Mucosa of stomach (tissue), 1 donor: Measurements from ENCODE around the gene ABCC3.

Experiments
- H3K27me3 ChIP-seq: one replicate; pipeline ENCODE4 v1.7.0; 2013; ENCODE audit warnings: mild to moderate bottlenecking, low read length; ENCODE audit not compliant: control insufficient read depth, insufficient read depth
- H3K36me3 ChIP-seq: one replicate; pipeline ENCODE4 v1.7.0; 2013; ENCODE audit warnings: low read length; ENCODE audit not compliant: control insufficient read depth, insufficient read depth
- H3K4me1 ChIP-seq: one replicate; pipeline ENCODE4 v1.7.0; 2013; ENCODE audit warnings: mild to moderate bottlenecking, low read length; ENCODE audit not compliant: control insufficient read depth, insufficient read depth
- H3K4me3 ChIP-seq: one replicate; pipeline ENCODE4 v1.7.0; 2013; ENCODE audit warnings: low read length
- H3K9ac ChIP-seq: one replicate; pipeline ENCODE4 v1.7.0; 2013; ENCODE audit warnings: mild to moderate bottlenecking, low read length, moderate library complexity
- H3K9me3 ChIP-seq: one replicate; pipeline ENCODE4 v1.7.0; 2013; ENCODE audit warnings: mild to moderate bottlenecking, low read length, moderate library complexity; ENCODE audit not compliant: control insufficient read depth
- donor health status: Pancreatic carcinoma.

ABCC3 gene

DNA sequence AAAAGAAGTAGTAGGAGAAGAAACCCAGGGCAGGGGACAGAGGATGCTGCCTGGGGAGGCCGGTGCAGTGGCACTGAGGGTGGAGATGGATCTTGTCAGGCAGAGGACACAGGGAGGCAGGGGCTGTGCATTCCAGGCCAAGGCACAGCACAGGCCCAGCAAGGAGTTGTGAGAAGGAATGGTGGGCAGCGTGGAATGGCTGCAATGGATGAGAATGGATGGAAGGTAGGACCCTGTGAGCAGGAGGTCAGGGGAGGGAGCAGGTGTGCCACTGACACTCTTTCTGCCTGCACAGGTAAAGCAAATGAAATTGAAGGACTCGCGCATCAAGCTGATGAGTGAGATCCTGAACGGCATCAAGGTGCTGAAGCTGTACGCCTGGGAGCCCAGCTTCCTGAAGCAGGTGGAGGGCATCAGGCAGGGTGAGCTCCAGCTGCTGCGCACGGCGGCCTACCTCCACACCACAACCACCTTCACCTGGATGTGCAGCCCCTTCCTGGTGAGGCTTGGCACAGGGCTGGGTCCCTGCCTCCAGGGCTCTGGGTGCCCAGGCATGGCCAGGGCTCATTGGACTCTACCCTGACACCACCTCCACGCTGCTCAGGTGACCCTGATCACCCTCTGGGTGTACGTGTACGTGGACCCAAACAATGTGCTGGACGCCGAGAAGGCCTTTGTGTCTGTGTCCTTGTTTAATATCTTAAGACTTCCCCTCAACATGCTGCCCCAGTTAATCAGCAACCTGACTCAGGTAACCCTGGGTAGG is 32.8 kb downstream of the ABCC3 start:
- Histone ChIP-seq H3K9me3 (no peaks in the 10 kb centered on the region), H3K4me3 (no peak overlapping the region), H3K9ac (no peak overlapping the region), H3K36me3 (no peaks in the 10 kb centered on the region), H3K4me1 (peaks cover 14% of the 10 kb centered on the region), H3K27me3 (no peaks in the 10 kb centered on the region)

DNA sequence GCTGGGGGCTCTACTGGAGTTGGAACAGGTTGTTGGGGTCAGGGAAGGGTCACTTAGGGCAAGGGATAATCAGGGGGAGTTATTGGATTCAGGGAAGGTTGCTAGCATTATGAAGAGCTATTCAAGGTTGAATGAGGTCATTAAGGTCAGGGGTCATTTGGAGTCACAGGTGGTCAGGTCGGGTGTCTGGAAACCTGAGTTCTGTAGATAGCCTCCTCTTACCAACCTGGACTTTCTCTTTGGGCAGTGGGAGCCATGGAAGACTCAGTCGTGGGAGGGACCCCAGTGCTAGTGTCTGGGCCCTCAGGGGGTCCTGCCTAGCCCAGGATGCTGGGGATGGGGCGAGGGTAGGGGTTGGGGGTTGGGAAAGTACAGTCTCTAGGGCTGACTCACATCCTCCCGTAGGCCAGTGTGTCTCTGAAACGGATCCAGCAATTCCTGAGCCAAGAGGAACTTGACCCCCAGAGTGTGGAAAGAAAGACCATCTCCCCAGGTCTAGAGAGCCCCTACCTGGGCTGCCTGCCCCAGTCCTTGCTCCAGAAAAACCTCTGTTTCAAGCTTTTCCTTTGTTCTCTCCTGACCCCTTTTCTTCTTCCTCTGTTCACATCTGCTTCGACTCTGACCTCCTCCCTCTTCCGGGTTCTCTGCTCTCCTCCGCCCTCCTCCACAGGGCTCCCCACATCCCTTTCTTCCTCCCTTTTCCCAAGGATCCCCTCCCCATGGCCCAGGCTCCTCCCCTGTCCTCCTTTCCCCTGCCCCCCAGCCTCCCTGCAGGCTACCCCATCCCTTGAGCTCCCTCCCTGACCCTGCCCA is 33.5 kb downstream of the ABCC3 start:
- Histone ChIP-seq H3K4me1 (peaks cover 13% of the 10 kb centered on the region), H3K9ac (no peak overlapping the region), H3K36me3 (peaks cover 2% of the 10 kb centered on the region), H3K9me3 (no peaks in the 10 kb centered on the region), H3K4me3 (no peak overlapping the region), H3K27me3 (no peaks in the 10 kb centered on the region)

DNA sequence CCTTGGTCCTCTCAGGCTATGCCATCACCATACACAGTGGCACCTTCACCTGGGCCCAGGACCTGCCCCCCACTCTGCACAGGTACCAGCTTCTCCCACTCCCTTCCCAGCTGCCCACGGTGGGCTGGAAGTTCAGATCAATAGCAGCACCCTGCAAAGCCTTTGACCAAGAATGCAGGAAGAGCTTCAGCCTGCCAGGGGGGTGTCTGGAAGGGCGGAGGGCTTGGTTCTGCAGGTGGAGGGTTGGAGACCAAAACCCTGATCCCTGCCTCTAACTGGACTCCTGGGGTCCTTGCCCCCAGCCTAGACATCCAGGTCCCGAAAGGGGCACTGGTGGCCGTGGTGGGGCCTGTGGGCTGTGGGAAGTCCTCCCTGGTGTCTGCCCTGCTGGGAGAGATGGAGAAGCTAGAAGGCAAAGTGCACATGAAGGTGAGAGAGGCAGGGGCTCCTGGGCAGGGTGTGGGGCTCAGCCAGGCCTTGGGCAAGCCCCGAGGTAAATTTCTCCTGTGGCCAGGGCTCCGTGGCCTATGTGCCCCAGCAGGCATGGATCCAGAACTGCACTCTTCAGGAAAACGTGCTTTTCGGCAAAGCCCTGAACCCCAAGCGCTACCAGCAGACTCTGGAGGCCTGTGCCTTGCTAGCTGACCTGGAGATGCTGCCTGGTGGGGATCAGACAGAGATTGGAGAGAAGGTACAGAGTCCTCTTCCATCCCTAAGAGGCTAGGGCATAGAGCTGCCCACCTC is 34.3 kb downstream of the ABCC3 start:
- no peak overlapping the region for H3K4me3 ChIP-seq
- H3K36me3 ChIP-seq: peaks cover 6% of the 10 kb centered on the region
- H3K9ac ChIP-seq: no peak overlapping the region
- H3K27me3 ChIP-seq: no peaks in the 10 kb centered on the region
- H3K4me1 ChIP-seq: peaks cover 15% of the 10 kb centered on the region
- no peaks in the 10 kb centered on the region for H3K9me3 ChIP-seq

DNA sequence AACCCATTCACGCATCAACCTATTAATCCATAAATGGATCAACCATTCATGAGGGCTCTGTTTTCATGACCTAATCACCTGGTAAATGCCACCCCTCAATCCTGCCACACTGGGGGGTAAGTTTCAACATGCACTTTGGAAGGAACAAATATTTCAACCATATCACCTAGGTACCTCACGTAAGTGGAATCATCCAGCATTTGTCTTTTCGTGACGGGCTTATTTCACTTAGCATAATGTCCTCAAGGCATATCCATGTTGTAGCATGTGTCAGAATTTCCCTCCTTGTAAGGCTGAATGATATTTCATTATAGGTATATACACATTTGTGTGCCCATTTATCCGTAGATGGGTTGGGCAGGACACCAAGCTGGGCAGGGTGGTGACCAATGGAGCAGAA is 37.4 kb downstream of the ABCC3 start:
- Histone ChIP-seq H3K36me3 (peaks cover 10% of the 10 kb centered on the region), H3K9me3 (no peaks in the 10 kb centered on the region), H3K4me3 (no peak overlapping the region)

DNA sequence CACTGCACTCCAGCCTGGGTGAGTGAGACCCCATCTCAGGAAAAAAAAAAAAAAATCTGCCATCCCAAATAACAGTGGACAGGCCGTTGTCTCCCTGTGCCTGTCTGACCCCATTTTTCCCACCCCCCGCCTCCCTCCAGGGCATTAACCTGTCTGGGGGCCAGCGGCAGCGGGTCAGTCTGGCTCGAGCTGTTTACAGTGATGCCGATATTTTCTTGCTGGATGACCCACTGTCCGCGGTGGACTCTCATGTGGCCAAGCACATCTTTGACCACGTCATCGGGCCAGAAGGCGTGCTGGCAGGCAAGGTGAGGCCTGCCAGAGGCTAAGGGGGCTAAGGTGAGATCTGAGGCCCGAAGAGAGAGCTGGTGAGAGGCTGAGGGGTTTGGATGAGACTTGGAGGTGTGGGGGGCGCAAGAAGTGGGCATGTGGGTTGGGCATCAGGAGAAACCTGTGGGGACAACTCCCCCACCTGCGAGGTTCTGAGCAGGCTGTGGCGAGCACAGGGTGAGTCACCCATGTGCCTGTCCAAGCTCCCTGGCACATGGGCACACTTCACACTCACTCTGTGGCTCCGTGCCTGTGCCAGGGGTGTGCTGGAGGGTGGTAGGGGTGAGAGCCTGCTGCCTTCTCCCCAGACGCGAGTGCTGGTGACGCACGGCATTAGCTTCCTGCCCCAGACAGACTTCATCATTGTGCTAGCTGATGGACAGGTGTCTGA is 38.3 kb downstream of the ABCC3 start:
- peaks cover 24% of the 10 kb centered on the region for H3K4me1 ChIP-seq
- H3K9ac ChIP-seq: no peak overlapping the region
- H3K27me3 ChIP-seq: no peaks in the 10 kb centered on the region
- H3K4me3 ChIP-seq: no peak overlapping the region
- H3K9me3 ChIP-seq: no peaks in the 10 kb centered on the region
- peaks cover 10% of the 10 kb centered on the region for H3K36me3 ChIP-seq

More for the DNA sequence above, 37.4 kb downstream of the ABCC3 start:
- Histone ChIP-seq H3K9ac (no peak overlapping the region), H3K4me1 (peaks cover 30% of the 10 kb centered on the region), H3K27me3 (no peaks in the 10 kb centered on the region)

DNA sequence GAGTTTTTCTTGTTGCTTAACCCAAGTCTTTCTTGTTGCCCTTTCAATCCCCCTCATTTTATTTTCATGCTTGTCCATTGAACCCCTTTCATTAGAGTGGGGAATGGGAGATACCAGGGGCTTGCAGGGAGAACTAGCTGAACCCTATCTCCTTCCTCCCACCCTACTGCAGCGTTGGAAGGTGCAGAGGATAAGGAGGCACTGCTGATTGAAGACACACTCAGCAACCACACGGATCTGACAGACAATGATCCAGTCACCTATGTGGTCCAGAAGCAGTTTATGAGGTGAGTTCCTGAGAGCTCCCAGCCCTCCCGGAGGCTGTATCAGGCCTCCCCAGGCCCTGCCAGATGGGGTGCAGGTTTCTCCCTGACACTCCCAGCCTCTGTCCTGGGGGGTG is 40.5 kb downstream of the ABCC3 start:
- Histone ChIP-seq H3K4me1 (peaks cover 20% of the 10 kb centered on the region), H3K9ac (no peak overlapping the region), H3K36me3 (peaks cover 23% of the 10 kb centered on the region), H3K4me3 (no peak overlapping the region), H3K9me3 (no peaks in the 10 kb centered on the region), H3K27me3 (no peaks in the 10 kb centered on the region)

DNA sequence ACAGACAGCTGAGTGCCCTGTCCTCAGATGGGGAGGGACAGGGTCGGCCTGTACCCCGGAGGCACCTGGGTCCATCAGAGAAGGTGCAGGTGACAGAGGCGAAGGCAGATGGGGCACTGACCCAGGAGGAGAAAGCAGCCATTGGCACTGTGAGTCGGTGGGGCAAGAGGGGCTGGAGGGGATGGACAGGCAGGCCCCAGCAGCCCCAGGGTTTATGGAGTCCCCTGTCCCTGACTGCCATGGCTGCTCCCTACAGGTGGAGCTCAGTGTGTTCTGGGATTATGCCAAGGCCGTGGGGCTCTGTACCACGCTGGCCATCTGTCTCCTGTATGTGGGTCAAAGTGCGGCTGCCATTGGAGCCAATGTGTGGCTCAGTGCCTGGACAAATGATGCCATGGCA is 40.9 kb downstream of the ABCC3 start:
- no peaks in the 10 kb centered on the region for H3K9me3 ChIP-seq
- no peak overlapping the region for H3K4me3 ChIP-seq
- peaks cover 20% of the 10 kb centered on the region for H3K4me1 ChIP-seq
- peaks cover 23% of the 10 kb centered on the region for H3K36me3 ChIP-seq
- H3K9ac ChIP-seq: no peak overlapping the region
- no peaks in the 10 kb centered on the region for H3K27me3 ChIP-seq

DNA sequence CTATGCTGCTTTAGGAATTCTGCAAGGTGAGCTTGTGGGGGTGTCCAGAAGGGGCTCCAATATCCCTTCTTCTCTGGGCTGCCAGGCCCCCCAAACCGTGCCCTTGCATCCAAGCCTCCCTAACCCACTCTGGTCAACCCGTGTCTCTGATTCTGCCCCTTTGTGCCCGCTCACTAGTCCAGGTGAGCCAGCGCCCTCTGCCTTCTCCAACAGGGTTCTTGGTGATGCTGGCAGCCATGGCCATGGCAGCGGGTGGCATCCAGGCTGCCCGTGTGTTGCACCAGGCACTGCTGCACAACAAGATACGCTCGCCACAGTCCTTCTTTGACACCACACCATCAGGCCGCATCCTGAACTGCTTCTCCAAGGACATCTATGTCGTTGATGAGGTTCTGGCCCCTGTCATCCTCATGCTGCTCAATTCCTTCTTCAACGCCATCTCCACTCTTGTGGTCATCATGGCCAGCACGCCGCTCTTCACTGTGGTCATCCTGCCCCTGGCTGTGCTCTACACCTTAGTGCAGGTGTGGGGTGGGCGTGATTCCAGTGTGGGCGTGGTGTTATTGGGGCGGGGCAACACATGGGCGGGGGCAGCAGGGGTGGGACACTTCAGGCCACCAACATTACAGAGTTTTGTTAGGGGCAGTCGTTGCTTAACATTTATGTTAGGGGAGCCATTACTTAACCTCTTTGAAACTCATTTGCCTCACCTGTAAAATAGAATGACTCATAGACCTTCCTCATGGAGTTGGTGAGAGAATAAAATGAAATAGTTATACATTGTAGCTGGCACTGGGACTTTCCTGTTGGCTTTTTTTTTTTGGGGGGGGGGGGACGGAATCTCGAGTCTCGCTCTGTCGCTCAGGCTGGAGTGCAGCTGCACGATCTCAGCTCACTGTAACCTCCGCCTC is 41.6 kb downstream of the ABCC3 start:
- Histone ChIP-seq H3K9me3 (no peaks in the 10 kb centered on the region), H3K9ac (no peak overlapping the region), H3K36me3 (peaks cover 23% of the 10 kb centered on the region), H3K4me3 (no peak overlapping the region), H3K4me1 (peaks cover 20% of the 10 kb centered on the region), H3K27me3 (no peaks in the 10 kb centered on the region)

DNA sequence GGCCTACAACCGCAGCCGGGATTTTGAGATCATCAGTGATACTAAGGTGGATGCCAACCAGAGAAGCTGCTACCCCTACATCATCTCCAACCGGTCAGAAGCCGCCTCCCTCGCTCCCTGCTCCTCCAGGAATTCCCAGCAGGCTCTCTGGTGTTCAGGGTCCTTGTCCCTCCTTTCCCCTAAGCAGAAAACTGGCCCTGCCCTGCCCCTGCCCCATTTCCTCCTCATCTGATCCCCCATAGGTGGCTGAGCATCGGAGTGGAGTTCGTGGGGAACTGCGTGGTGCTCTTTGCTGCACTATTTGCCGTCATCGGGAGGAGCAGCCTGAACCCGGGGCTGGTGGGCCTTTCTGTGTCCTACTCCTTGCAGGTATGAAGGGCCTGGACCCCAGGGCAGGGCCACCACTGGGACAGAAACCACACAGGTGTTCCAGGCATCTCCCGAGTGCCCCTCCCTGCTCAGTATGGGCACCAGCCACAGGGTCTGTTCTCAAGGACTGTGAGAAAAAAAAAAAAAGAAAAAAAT is 43.2 kb downstream of the ABCC3 start:
- no peak overlapping the region for H3K9ac ChIP-seq
- H3K9me3 ChIP-seq: no peaks in the 10 kb centered on the region
- H3K4me1 ChIP-seq: peaks cover 24% of the 10 kb centered on the region
- H3K27me3 ChIP-seq: no peaks in the 10 kb centered on the region
- H3K4me3 ChIP-seq: no peak overlapping the region
- peaks cover 23% of the 10 kb centered on the region for H3K36me3 ChIP-seq

DNA sequence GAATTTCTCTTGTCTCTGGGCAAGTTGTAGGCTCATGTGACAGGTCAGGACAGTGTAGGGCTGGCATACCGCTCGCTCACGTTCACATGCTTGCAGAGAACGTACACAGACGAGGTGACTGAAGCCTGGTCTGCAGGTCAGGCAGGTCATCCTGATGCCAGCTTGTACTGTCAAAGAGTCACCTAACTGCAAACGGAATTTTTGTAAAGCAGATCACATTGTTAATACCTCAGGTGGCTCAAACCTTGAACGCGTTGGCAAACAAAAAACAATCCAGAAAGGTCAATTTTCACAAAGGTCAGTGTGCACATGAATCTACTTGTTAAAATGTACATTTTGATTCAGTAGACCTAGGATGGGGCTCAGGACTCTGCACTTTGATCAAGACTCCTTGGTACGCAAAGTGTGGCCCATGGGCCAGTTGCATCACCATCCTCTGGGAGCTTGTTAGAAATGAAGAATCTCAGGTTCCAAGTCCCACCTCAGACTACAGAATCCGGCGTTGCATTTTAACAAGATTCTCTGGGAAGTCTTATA is 44.4 kb downstream of the ABCC3 start:
- Histone ChIP-seq H3K9ac (no peak overlapping the region), H3K4me1 (peaks cover 23% of the 10 kb centered on the region), H3K27me3 (no peaks in the 10 kb centered on the region), H3K9me3 (no peaks in the 10 kb centered on the region), H3K4me3 (no peak overlapping the region), H3K36me3 (peaks cover 18% of the 10 kb centered on the region)
